PFSK-1 (cell line): ENCODE data around the gene SMC3.

Experiments used
- POLR2AphosphoS5 ChIP-seq: IDR thresholded peaks from 2 replicates; pipeline ENCODE4 v1.6.1; 2012; ENCODE audit warnings: low read depth, mild to moderate bottlenecking, control low read depth, low read length, moderate library complexity
- SIN3A ChIP-seq: IDR thresholded peaks from 2 replicates; pipeline ENCODE4 v1.6.1; 2012; ENCODE audit warnings: mild to moderate bottlenecking, low read length, moderate library complexity, borderline replicate concordance; ENCODE audit not compliant: insufficient read depth
- TF ChIP-seq, protein P1 (sequence below), 2 experiments: IDR thresholded peaks; 2 replicates each; pipeline versions ENCODE4 v1.6.1 to v1.8.0; 2011 to 2012; ENCODE audit warnings: low read depth in 2 of 2, low read length in 2 of 2, control low read depth in 1 of 2, inconsistent platforms in 1 of 2, mild to moderate bottlenecking in 1 of 2, moderate library complexity in 1 of 2; ENCODE audit not compliant: insufficient read depth in 1 of 2

DNA sequence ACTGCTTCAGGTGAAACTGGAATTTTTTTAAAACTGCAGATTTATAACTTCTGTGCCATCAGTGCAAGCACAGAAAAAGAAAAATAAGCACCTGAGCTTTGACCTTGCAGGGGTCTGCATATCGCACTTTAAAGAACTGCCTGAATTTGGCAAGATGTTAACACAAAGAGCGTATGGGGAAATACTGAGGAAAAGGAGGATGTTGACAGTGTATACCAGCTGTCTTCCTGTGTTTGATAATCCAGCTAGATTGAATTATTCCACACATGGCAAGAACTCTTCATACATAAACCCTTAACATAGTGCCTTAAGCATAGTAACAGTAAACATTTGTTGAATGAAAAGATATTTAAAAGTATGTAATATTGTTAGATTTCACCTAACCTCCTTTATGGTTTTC, 30.0 kb downstream of the SMC3 start:
- TF ChIP-seq, protein P1, sequence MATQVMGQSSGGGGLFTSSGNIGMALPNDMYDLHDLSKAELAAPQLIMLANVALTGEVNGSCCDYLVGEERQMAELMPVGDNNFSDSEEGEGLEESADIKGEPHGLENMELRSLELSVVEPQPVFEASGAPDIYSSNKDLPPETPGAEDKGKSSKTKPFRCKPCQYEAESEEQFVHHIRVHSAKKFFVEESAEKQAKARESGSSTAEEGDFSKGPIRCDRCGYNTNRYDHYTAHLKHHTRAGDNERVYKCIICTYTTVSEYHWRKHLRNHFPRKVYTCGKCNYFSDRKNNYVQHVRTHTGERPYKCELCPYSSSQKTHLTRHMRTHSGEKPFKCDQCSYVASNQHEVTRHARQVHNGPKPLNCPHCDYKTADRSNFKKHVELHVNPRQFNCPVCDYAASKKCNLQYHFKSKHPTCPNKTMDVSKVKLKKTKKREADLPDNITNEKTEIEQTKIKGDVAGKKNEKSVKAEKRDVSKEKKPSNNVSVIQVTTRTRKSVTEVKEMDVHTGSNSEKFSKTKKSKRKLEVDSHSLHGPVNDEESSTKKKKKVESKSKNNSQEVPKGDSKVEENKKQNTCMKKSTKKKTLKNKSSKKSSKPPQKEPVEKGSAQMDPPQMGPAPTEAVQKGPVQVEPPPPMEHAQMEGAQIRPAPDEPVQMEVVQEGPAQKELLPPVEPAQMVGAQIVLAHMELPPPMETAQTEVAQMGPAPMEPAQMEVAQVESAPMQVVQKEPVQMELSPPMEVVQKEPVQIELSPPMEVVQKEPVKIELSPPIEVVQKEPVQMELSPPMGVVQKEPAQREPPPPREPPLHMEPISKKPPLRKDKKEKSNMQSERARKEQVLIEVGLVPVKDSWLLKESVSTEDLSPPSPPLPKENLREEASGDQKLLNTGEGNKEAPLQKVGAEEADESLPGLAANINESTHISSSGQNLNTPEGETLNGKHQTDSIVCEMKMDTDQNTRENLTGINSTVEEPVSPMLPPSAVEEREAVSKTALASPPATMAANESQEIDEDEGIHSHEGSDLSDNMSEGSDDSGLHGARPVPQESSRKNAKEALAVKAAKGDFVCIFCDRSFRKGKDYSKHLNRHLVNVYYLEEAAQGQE (IDR thresholded peaks at IDR 0.05; ENCODE audit: insufficient read depth in 1 of 2, low read depth in 2 of 2, low read length in 2 of 2) = no peak
- TF ChIP-seq POLR2AphosphoS5 (no peak), SIN3A (no peak)
